PFSK-1 (cell line): ENCODE data around the gene CAMKV.

Experiments used
- POLR2AphosphoS5 ChIP-seq: IDR thresholded peaks from 2 replicates; pipeline ENCODE4 v1.6.1; 2012; ENCODE audit warnings: low read depth, mild to moderate bottlenecking, control low read depth, low read length, moderate library complexity
- TAF1 ChIP-seq: IDR thresholded peaks from 2 replicates; pipeline ENCODE4 v1.6.1; 2012; ENCODE audit warnings: low read length, control low read depth, borderline replicate concordance; ENCODE audit not compliant: insufficient read depth

GRCh38 chr3:49898991-49899390, 29.3 kb upstream of the CAMKV start:
- TF ChIP-seq TAF1, result no peak
- no peak for TF ChIP-seq POLR2AphosphoS5
